GM12872 (cell line): Measurements from ENCODE around the gene GPER1.

Experiments
- CTCF ChIP-seq: IDR thresholded peaks from 3 replicates; pipeline ENCODE4 v1.5.1; 2011; ENCODE audit warnings: low read depth, mild to moderate bottlenecking, low read length, moderate library complexity; ENCODE audit not compliant: insufficient read depth

GPER1 gene

GRCh38 chr7:1091644-1092027 is 3.7 kb downstream of the GPER1 start:
- no peak for TF ChIP-seq CTCF

GRCh38 chr7:1092161-1092632 is 4.3 kb downstream of the GPER1 start:
- TF ChIP-seq CTCF, result no peak

- no peak for TF ChIP-seq CTCF
These were observed 5.0 kb downstream of the GPER1 start for GRCh38 chr7:1092806-1093501.

- TF ChIP-seq CTCF, result no peak
These were observed 5.6 kb downstream of the GPER1 start for GRCh38 chr7:1093502-1093843.

GRCh38 chr7:1093916-1094508 is 6.1 kb downstream of the GPER1 start:
- TF ChIP-seq CTCF, result no peak

- TF ChIP-seq CTCF, result no peak
These were observed 7.0 kb downstream of the GPER1 start for GRCh38 chr7:1094870-1095269.

GRCh38 chr7:1095621-1096155 is 7.8 kb downstream of the GPER1 start:
- no peak for TF ChIP-seq CTCF
